Lung microvascular endothelial cell (primary cell): ENCODE results near the gene MBOAT1. TPM values are rescaled to one million over a fixed set of nuclear protein-coding genes. Genes with fewer than 3 reads are reported as not detected.

Source experiments
- DNase-seq, 2 donors: peaks; one replicate each; pipeline versions ENCODE4 v3.0.0 to v3.0.0-alpha.2; 2010; ENCODE audit warnings: low read depth in 2 of 2
- total RNA-seq: library from RNA; depleted of rRNA; stranded (reverse); fragments of >200 nt; gene quantifications from 2 replicates; pipeline ENCODE4 v1.2.1, GENCODE V29; 2014

Gene MBOAT1
- total RNA-seq, 1 donor from 2014 or later, result 9.5 TPM

- DNase-seq, result no peak
Observed at GRCh38 chr6:20102397-20103073, 109.7 kb downstream of the MBOAT1 start.

- no peak for DNase-seq
Observed at GRCh38 chr6:20099156-20099555, 113.1 kb downstream of the MBOAT1 start.

GRCh38 chr6:20098267-20098876 is 113.9 kb downstream of the MBOAT1 start:
- DNase-seq, result no peak

GRCh38 chr6:20096536-20096935 is 115.7 kb downstream of the MBOAT1 start:
- no peak for DNase-seq

- DNase-seq, result no peak
Observed at GRCh38 chr6:20095436-20095835, 116.8 kb downstream of the MBOAT1 start.

- peak; percentile 58 to 75 for DNase-seq
Observed at GRCh38 chr6:20092071-20092566, 120.2 kb downstream of the MBOAT1 start.

GRCh38 chr6:20086992-20087391 is 125.3 kb downstream of the MBOAT1 start:
- DNase-seq, result no peak

GRCh38 chr6:20085817-20086216 is 126.5 kb downstream of the MBOAT1 start:
- no peak for DNase-seq

- DNase-seq, result no peak
Observed at GRCh38 chr6:20084411-20084810, 127.9 kb downstream of the MBOAT1 start.

GRCh38 chr6:20071998-20072397 is 140.3 kb downstream of the MBOAT1 start:
- DNase-seq, result no peak

GRCh38 chr6:20070047-20070446 is 142.2 kb downstream of the MBOAT1 start:
- DNase-seq, result no peak

GRCh38 chr6:20069021-20069522 is 143.2 kb downstream of the MBOAT1 start:
- peak in 1 of 2 donors; percentile 36 for DNase-seq

- DNase-seq, result no peak
Observed at GRCh38 chr6:20068421-20068988, 143.8 kb downstream of the MBOAT1 start.

- no peak for DNase-seq
Observed at GRCh38 chr6:20061952-20062351, 150.3 kb downstream of the MBOAT1 start.

- no peak for DNase-seq
Observed at GRCh38 chr6:20060252-20060651, 152.0 kb downstream of the MBOAT1 start.

- no peak for DNase-seq
Observed at GRCh38 chr6:20058912-20059311, 153.4 kb downstream of the MBOAT1 start.

GRCh38 chr6:20058121-20058905 is 154.0 kb downstream of the MBOAT1 start:
- DNase-seq, result no peak

GRCh38 chr6:20056350-20056992 is 155.8 kb downstream of the MBOAT1 start:
- peak; percentile 37 to 55 for DNase-seq

- DNase-seq, result no peak
Observed at GRCh38 chr6:20055916-20056315, 156.4 kb downstream of the MBOAT1 start.
